GM12864 (cell line): Measurements from ENCODE around the gene EIF2B4.

ENCODE experiments used
- DNase-seq: peaks from one replicate; pipeline ENCODE4 v3.0.0-alpha.2; 2011; ENCODE audit warnings: low read depth
- H3K4me3 ChIP-seq: 2 replicates; pipeline ENCODE4 v1.5.1; 2011; ENCODE audit warnings: mild to moderate bottlenecking, low read depth, low read length, control low read depth
- CTCF ChIP-seq: IDR thresholded peaks from 2 replicates; pipeline ENCODE4 v1.5.1; 2011; ENCODE audit warnings: low read depth, mild to moderate bottlenecking, moderate library complexity, low read length, control low read depth, inconsistent platforms; ENCODE audit errors: missing control alignments

EIF2B4 gene

GRCh38 chr2:27369471-27370025 is 590 bp downstream of the EIF2B4 start:
- no peak for DNase-seq
- no peak for TF ChIP-seq CTCF
- peak overlapping the region; percentile 80 for H3K4me3 ChIP-seq

- TF ChIP-seq CTCF = no peak
- no peak overlapping the region for H3K4me3 ChIP-seq
- DNase-seq = no peak
Observed at GRCh38 chr2:27363933-27364332, 6.2 kb downstream of the EIF2B4 start.

- no peak for DNase-seq
- TF ChIP-seq CTCF = no peak
- H3K4me3 ChIP-seq = no peak overlapping the region
Observed at GRCh38 chr2:27362678-27363420, 7.3 kb downstream of the EIF2B4 start.

DNA sequence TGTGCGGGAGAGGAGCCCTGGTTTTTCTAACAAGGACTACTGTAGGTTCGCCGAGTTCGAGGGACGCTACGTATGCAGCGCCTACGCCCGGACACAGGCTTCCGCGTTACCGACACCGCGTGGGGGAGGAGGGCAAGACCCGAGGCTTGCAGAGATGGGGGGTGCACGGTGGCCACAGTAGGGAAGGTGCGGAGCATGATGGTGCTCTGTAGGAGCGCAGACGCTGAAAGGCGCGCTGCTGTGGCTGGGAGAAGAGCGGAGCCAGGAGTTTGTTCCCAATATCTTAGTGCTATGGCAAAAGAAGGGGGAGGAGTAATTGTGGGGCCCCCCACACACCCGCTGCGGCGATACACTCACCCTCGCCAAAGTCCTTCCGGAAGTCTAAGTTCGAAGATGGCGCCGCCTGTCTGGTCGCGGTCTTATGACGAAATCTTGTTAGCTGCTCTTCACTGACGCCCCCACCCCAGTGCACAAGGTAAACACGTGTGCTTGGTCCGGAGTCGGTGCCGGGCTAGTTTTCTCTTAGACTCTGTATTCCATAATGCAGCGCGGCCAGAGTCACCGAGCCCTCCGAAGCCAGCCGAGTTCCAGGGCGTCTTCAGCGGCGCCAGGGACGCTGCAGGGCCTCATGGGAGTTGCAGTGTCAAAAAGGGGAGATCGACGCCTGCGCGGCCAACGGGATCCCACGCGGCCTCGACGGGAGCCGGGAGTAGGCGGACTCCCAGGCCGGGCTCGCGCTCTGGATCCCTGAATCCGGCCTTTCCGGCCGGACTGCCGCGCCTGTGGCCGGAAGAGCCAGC is 13.6 kb downstream of the EIF2B4 start, which contains the start of gene GTF3C2:
Gene GTF3C2, minus strand, starts transcription at position 383 of the 800 bp plus-strand sequence. CDS start 13,210 bp downstream, outside the sequence.
- peak; percentile 95 for DNase-seq
- TF ChIP-seq CTCF = no peak
- H3K4me3 ChIP-seq = peak within 1 kb of the TSS; percentile 97

- peak overlapping the region; percentile 97 for H3K4me3 ChIP-seq
- peak; percentile 36 for DNase-seq
- TF ChIP-seq CTCF = no peak
Observed at GRCh38 chr2:27356056-27356381, 14.1 kb downstream of the EIF2B4 start.

GRCh38 chr2:27354597-27354927 is 15.6 kb downstream of the EIF2B4 start:
- H3K4me3 ChIP-seq = no peak overlapping the region
- DNase-seq = no peak
- TF ChIP-seq CTCF = no peak
